OCI-LY3 (cell line): ENCODE data around the gene AFP.

Experiments
- H2AFZ ChIP-seq: fragments of 200-600, 300-600 bp; shearing (Covaris generic); 2 replicates; pipeline ENCODE4 v1.6.0; 2014; ENCODE audit warnings: antibody characterized with exemption, low read depth, low read length
- H3K27ac ChIP-seq: fragments of 200-600, 300-600 bp; sonication (generic); 2 replicates; pipeline ENCODE4 v1.5.1; 2014; ENCODE audit warnings: mild to moderate bottlenecking, low read length, moderate library complexity, mixed read lengths
- H3K27me3 ChIP-seq: fragments of 200-600, 300-600 bp; sonication (generic); 2 replicates; pipeline ENCODE4 v1.6.1; 2014; ENCODE audit warnings: low read depth, low read length, mixed read lengths
- H3K36me3 ChIP-seq: fragments of 200-600, 300-600 bp; sonication (generic); replicated peaks from 2 replicates; pipeline ENCODE3; 2014; ENCODE audit warnings: low read depth, low read length, mixed read lengths
- H3K4me1 ChIP-seq: fragments of 300-600, 200-600 bp; sonication (generic); 2 replicates; pipeline ENCODE4 v1.6.1; 2014; ENCODE audit warnings: low read length, mixed read lengths
- H3K4me2 ChIP-seq: fragments of 200-600, 300-600 bp; sonication (generic); 2 replicates; pipeline ENCODE4 v1.6.1; 2014; ENCODE audit warnings: low read length, mixed read lengths
- H3K4me3 ChIP-seq: fragments of 300-600, 200-600 bp; sonication (generic); 2 replicates; pipeline ENCODE4 v1.5.1; 2014; ENCODE audit warnings: antibody characterized with exemption, mild to moderate bottlenecking, low read length, moderate library complexity
- H3K79me2 ChIP-seq: fragments of 300-600, 200-600 bp; shearing (Covaris generic); 2 replicates; pipeline ENCODE4 v1.6.1; 2014; ENCODE audit warnings: mild to moderate bottlenecking, low read length, mixed read lengths
- H3K9ac ChIP-seq: fragments of 300-600, 200-600 bp; shearing (Covaris generic); 2 replicates; pipeline ENCODE4 v1.6.0; 2014; ENCODE audit warnings: mild to moderate bottlenecking, low read length, moderate library complexity
- H3K9me3 ChIP-seq: fragments of 200-600, 300-600 bp; shearing (Covaris generic); 2 replicates; pipeline ENCODE4 v1.6.1; 2014; ENCODE audit warnings: low read length, mixed read lengths; ENCODE audit not compliant: insufficient read depth
- H4K20me1 ChIP-seq: fragments of 200-600, 300-600 bp; sonication (generic); 2 replicates; pipeline ENCODE4 v1.6.1; 2016; ENCODE audit warnings: low read length, mixed read lengths; ENCODE audit not compliant: insufficient read depth
- EZH2phosphoT487 ChIP-seq: fragments of 200-600 bp; shearing (Covaris generic); IDR thresholded peaks from 2 replicates; pipeline ENCODE4 v1.6.1; 2018; ENCODE audit warnings: antibody characterized with exemption, mixed run types, low read depth
- TF ChIP-seq, protein P1 (sequence below): fragments of 200-600, 300-600 bp; sonication (generic); IDR thresholded peaks from 2 replicates; pipeline ENCODE4 v1.5.1; 2014; ENCODE audit warnings: antibody characterized with exemption, low read length, low read depth

AFP gene

DNA sequence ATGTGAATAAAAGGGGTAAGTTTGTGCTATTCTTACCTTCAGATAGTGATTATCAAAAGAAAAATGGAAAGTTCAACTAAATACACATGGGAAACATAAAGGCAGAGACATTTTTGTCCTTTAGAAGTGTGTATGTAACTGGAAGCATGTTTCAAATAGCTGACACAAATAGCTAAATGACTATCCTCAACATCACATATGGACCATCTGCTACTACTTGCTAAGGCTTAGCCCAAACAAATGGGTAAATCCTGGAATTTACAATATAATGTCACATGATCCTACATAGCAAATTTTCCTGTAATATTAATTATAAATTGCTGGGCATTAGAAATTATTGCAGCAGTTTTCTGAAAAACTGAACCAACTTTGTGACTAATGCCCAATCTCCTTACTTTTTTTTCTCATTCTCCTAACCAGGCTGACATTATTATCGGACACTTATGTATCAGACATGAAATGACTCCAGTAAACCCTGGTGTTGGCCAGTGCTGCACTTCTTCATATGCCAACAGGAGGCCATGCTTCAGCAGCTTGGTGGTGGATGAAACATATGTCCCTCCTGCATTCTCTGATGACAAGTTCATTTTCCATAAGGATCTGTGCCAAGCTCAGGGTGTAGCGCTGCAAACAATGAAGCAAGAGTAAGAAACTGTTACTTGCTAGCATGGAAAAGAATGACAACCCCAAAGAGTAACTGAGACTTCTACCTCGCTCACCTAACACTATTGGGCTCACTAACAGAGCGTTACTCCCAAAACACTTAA, 16.1 kb downstream of the AFP start:
- H3K36me3 ChIP-seq = no peaks in the 10 kb centered on the region
- H3K9me3 ChIP-seq = no peaks in the 10 kb centered on the region
- no peak overlapping the region for H3K9ac ChIP-seq
- no peak overlapping the region for H2AFZ ChIP-seq
- TF ChIP-seq, protein P1, sequence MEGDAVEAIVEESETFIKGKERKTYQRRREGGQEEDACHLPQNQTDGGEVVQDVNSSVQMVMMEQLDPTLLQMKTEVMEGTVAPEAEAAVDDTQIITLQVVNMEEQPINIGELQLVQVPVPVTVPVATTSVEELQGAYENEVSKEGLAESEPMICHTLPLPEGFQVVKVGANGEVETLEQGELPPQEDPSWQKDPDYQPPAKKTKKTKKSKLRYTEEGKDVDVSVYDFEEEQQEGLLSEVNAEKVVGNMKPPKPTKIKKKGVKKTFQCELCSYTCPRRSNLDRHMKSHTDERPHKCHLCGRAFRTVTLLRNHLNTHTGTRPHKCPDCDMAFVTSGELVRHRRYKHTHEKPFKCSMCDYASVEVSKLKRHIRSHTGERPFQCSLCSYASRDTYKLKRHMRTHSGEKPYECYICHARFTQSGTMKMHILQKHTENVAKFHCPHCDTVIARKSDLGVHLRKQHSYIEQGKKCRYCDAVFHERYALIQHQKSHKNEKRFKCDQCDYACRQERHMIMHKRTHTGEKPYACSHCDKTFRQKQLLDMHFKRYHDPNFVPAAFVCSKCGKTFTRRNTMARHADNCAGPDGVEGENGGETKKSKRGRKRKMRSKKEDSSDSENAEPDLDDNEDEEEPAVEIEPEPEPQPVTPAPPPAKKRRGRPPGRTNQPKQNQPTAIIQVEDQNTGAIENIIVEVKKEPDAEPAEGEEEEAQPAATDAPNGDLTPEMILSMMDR = no peak
- TF ChIP-seq EZH2phosphoT487 = no peak
- peaks cover 16% of the 10 kb centered on the region for H3K27me3 ChIP-seq
- no peak overlapping the region for H3K4me2 ChIP-seq
- H4K20me1 ChIP-seq = no peaks in the 10 kb centered on the region
- H3K79me2 ChIP-seq = no peaks in the 10 kb centered on the region
- H3K4me1 ChIP-seq = no peaks in the 10 kb centered on the region
- no peak overlapping the region for H3K4me3 ChIP-seq
- H3K27ac ChIP-seq = no peak overlapping the region

DNA sequence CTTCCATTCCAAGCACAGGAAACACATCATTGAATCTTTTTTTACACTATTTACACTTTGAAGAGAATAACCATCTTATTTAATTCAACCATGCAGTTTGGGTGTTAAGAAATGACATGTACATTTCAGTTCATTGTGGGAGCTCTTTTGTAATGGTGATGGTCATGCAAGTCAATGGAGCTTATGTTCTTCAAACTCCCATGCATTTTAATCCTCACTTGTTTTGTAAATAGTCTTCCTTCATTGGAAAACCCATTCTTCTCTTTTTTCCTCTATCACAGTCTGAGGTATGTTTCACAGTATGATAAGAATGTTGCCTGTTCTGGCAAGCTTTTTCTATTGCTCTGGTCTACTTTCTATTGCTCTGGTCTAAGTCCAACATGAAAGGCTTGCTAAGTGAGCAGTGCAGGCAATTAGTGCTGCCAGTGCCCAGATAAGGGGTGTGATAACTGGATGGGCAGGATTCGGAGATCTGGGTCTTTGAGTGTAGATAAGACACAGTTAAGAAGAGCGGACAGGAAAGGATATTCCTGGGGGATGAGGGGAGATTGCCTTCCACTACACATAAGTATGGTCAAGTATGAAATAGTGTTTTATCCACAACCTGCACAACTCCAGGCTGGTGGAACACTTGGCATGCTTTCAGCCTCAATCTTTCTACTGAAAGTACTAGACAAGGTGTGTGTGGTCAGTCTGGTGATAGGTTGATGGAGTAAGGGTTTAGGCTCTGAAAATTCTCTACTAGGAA, 17.1 kb downstream of the AFP start:
- H4K20me1 ChIP-seq = no peaks in the 10 kb centered on the region
- H3K27ac ChIP-seq = no peak overlapping the region
- H3K9ac ChIP-seq = no peak overlapping the region
- H3K36me3 ChIP-seq = no peaks in the 10 kb centered on the region
- TF ChIP-seq, protein P1 = no peak
- TF ChIP-seq EZH2phosphoT487 = no peak
- no peaks in the 10 kb centered on the region for H3K9me3 ChIP-seq
- no peak overlapping the region for H3K4me2 ChIP-seq
- H3K79me2 ChIP-seq = no peaks in the 10 kb centered on the region
- no peaks in the 10 kb centered on the region for H3K4me1 ChIP-seq
- H2AFZ ChIP-seq = no peak overlapping the region
- peaks cover 11% of the 10 kb centered on the region for H3K27me3 ChIP-seq
- no peak overlapping the region for H3K4me3 ChIP-seq

DNA sequence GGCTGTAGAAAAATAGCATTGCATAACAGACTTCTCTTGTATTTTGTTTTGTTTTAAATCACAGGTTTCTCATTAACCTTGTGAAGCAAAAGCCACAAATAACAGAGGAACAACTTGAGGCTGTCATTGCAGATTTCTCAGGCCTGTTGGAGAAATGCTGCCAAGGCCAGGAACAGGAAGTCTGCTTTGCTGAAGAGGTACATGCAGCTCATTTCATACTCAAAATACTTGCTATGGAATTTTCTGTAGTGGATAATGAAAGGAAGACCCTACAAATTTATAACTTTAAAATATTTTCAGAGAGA, 17.6 kb downstream of the AFP start:
- Histone ChIP-seq H3K4me2 (no peak overlapping the region), H2AFZ (no peak overlapping the region), H3K27ac (no peak overlapping the region), H3K4me1 (no peaks in the 10 kb centered on the region), H3K27me3 (peaks cover 9% of the 10 kb centered on the region), H3K4me3 (no peak overlapping the region), H3K9ac (no peak overlapping the region), H3K36me3 (no peaks in the 10 kb centered on the region), H3K79me2 (no peaks in the 10 kb centered on the region), H3K9me3 (no peaks in the 10 kb centered on the region), H4K20me1 (no peaks in the 10 kb centered on the region)
- TF ChIP-seq EZH2phosphoT487 = no peak
- TF ChIP-seq, protein P1 = no peak

GRCh38 chr4:73454920-73455319, 18.9 kb downstream of the AFP start:
- H3K4me3 ChIP-seq = no peak overlapping the region
- H3K9ac ChIP-seq = no peak overlapping the region
- no peaks in the 10 kb centered on the region for H3K27me3 ChIP-seq
- H3K4me1 ChIP-seq = no peaks in the 10 kb centered on the region
- H3K79me2 ChIP-seq = no peaks in the 10 kb centered on the region
- no peaks in the 10 kb centered on the region for H4K20me1 ChIP-seq
- H3K9me3 ChIP-seq = no peaks in the 10 kb centered on the region
- H3K4me2 ChIP-seq = no peak overlapping the region
- H2AFZ ChIP-seq = no peak overlapping the region
- TF ChIP-seq, protein P1 = no peak
- no peak for TF ChIP-seq EZH2phosphoT487
- no peak overlapping the region for H3K27ac ChIP-seq
- no peaks in the 10 kb centered on the region for H3K36me3 ChIP-seq
